NCI-H446 (cell line): ENCODE measurements around the gene ACTR8.
A peak's percentile ranks its signal among the peaks of the same experiment; 100 is the strongest.

Source experiments
- DNase-seq, 2 experiments: peaks; one replicate each; lab custom pipeline; 2025; lab: John Stamatoyannopoulos, UW

ACTR8 gene

GRCh38 chr3:53881691-53882593 is at the start of gene ACTR8:
Gene ACTR8 (minus strand): TSS chr3:53882152. CDS start chr3:53882101, 51 bp downstream.
- DNase-seq = peak; percentile 5 to 70

DNA sequence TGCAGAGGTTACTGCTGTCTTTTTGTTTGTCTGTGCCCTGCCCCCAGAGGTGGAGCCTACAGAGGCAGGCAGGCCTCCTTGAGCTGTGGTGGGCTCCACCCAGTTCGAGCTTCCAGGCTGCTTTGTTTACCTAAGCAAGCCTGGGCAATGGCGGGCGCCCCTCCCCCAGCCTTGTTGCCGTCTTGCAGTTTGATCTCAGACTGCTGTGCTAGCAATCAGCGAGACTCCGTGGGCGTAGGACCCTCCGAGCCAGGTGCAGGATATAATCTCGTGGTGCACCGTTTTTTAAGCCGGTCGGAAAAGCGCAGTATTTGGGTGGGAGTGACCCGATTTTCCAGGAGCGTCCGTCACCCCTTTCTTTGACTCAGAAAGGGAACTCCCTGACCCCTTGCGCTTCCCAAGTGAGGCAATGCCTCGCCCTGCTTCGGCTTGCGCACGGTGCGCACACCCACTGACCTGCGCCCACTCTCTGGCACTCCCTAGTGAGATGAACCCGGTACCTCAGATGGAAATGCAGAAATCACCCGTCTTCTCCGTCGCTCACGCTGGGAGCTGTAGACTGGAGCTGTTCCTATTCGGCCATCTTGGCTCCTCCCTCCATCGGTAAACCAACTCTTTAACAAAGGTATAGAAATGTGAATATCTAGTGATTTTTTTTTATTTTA is 45.4 kb upstream of the ACTR8 start:
- DNase-seq = peak in 1 of 2 experiments; percentile 1

- no peak for DNase-seq
Observed at GRCh38 chr3:53921296-53921695, 39.3 kb upstream of the ACTR8 start.

DNA sequence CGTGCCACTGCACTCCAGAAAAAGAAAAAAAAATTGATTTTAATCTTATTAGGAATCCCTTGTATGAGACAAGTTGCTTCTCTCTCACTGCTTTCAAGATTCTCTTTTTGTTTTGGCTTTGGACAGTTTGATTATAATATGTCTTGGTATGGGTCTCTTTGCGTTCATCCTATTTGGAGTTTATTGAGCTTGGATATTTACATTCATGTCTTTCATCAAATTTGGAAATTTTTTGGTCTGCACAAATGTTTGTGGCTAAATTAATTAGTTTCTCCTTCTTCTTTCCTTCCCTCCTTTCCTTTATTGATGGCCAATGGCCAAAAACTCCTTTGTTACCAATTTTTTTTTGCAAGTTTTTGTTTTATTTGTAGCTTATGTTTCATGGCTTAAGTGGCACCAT is 37.8 kb upstream of the ACTR8 start:
- DNase-seq = no peak

- no peak for DNase-seq
Observed at GRCh38 chr3:53913401-53913800, 31.4 kb upstream of the ACTR8 start.

- no peak for DNase-seq
Observed at GRCh38 chr3:53902711-53903110, 20.8 kb upstream of the ACTR8 start.

GRCh38 chr3:53902067-53902466 is 20.1 kb upstream of the ACTR8 start:
- no peak for DNase-seq

DNA sequence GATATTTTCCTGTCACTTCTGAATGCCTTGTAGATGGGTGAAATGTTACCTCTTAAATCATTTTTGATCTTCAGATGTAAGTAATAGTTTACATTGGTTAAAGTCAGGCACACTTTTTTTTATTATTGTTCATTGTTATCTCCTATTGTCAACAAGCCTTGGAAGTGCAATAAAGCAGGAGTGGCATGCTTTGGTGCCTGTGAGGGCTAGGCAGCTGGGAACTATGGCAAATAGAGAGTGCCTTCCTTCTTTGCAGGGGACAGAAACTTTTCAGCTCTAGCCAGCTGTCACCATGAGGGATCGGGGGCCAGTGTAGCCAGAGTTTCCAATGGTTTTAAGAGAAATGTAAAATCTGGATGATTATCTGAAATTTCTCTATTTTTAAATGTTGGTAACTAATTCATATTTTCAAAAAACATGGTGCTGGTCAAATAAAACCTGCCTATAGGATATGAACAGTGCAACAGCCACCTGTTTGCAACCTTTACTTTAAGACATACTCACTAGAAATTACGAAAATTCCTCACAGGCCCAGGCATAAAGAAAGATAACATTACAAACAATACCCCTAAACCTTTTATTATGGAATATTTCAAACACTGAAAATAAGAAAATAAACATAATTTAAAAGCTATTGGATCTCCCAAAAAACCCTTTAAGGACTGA is 18.8 kb upstream of the ACTR8 start:
- no peak for DNase-seq

GRCh38 chr3:53899750-53900149 is 17.8 kb upstream of the ACTR8 start:
- DNase-seq = no peak

- no peak for DNase-seq
Observed at GRCh38 chr3:53892286-53892637, 10.3 kb upstream of the ACTR8 start.

DNA sequence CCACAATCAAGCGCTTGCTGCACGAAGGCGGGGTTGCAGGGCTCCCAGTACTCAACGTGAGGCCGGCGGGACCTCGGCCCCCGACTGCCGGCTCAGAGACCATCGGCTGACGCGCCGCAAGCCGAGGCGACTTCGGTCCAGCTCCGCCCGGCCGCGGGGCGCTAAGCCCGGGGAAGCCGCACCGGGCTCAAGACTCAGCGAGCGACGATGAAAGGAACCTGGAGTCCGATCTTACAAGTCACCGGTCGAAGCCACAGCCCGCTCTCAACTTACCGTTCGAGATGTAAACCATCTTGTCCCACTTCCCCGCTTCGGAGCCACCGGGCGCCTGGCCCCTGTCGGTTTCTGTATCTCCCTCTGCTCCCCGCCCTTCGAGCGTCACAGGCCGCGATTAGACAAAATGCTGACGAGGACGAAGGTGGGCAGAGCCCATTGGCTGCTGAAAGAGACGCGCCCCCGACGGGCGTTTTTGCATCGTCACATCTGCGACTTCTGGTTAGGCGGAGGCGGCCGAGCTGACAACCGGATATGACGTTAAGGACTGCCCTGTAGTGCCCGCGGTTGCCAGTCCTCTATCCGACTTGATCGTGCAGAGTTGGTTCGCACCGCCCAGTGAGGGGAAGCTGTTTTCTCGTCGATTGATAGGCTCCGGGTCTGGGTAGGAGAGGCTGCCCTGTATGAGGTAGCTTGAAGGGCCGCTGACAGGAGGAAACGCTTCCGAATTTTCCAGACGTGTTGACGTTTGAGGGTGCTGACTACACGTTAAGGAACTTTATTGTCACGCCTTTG is 9.7 kb upstream of the ACTR8 start, which contains the start of gene SELENOK:
Gene SELENOK, minus strand, starts transcription at position 363 of the 789 bp plus-strand sequence.
- peak; percentile 89 to 96 for DNase-seq

- DNase-seq = no peak
Observed at GRCh38 chr3:53890726-53891475, 8.9 kb upstream of the ACTR8 start.

DNA sequence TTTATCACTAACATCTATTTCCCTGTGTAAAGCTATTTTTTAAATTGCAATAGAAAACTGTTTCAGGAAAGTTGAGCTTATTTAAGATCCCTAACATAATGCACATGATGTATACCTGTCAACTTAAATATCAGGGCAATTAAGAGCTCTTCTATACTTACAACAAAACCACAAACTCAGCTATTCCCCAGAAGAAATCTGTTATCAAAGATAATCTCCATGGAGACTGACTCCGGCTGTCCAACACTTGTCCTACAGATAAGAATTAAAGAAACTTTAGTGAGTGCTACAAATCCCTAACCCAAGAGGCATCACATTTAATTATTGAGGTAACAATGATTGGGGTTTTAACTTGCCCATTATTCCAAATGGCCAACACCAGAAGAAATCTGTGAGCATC is 6.3 kb upstream of the ACTR8 start:
- DNase-seq = no peak

DNA sequence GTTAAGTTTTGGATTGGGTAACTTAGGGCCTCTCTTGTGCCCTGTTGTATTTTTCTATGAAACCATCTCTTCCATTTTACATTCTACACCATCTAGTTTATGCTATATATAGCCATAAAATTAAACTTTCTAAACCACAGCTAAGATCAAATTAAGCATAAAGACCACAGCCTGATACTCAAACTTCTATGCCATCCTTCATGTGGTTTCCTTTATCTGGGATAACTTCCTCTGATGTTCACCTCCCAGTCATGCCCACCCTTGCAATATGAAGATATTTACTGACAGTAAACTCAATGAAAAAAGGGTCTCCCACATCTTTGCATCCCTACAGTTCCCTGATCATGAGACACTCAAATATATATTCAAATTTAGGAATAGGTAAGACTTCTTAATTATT is 5.5 kb upstream of the ACTR8 start:
- DNase-seq = no peak

DNA sequence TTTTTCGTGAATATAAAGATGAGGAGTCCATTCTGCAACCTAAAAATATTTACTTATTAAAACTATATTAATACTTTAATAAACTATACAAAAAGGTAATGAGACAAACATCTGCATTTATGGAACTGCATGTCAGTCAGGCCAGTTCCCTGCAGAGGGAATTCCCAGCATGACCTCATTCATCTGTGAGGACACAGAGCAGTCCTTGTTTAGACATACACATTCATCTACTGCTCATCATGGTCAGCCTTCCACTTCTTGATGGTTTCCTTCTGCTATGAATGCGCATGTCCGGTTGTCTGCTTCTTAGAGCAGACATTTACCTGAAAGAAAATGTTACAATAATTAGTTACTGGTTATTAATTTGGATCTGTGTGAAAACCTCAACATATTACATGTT is 3.3 kb upstream of the ACTR8 start:
- no peak for DNase-seq

- DNase-seq = no peak
Observed at GRCh38 chr3:53884623-53885022, 2.7 kb upstream of the ACTR8 start.

DNA sequence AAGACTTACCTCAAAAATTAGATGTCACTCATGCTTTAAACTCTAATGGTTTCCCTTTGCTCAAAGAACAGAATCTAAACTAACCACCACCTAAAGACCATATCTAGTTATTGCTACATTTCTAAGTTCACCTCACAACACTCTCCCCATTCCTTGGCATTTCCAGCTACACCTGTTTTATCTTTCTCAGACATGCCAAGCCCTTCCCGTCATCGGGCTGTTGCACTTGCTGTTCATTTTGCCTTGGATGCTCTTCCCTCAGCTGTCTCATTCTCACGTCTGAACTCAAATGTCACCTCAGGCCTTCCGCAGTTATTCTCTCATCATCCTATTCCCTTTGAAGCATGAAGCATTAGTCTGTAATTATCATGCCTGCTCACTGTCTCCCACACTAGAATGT is 1.1 kb upstream of the ACTR8 start:
- DNase-seq = no peak

DNA sequence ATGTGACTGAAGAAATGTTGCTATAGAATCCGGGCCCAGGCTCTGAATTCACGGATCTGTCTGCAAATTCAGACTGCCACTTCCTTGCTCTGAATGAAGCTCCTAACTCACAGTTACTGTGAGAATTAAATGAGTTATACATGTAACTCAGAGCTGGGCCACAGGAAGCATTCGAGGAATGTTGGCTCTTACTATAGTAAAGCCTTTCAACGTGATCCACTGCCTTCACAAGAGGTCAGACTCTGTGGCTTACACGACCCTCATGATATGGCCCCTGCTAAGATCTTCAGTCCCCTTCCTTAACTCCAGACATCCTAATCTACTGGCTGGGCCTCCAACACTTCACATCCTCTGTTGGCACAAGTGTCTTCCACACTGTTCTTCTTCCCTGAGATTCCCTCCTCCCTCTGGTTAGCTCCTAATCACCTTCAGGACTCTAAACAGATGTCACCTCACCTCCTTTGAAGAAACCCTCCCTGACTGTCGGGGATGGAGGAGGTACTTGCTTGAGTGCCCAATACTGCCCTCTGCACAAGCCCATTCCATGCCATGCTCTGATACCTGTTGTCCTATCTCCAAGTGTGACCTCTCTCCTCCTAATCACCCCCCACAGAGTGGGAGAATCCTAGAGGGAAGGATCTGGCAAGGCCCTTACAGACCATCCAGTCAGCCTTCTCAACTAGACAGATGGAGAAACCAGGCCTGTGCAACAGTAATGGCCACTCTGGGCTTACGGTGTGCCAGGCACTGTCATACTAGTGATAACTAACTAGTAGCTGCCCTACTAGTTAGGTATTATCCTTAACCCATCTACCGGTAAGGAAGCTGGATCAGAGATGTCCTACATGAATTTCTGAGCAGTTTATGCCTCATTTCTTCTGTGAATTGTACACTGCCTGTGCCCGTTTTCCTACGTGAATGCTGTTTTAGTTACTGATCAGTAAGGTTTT is 1.3 kb downstream of the ACTR8 start:
- no peak for DNase-seq

GRCh38 chr3:53865732-53866499 is 16.0 kb downstream of the ACTR8 start:
- DNase-seq = no peak
